ENCODE data around the gene ILDR2.

The ILDR2 gene

GRCh38 chr1:166925810-166926478 lies 49.4 kb downstream of the ILDR2 start:
- no peak overlapping the region for H3K4me3 ChIP-seq (ENCODE audit: low read length)
- no peak for TF ChIP-seq CTCF (conservative IDR thresholded peaks at IDR 0.05; ENCODE audit: low read depth, low read length)
- DNase-seq (ENCODE audit: low read depth) = no peak

DNA sequence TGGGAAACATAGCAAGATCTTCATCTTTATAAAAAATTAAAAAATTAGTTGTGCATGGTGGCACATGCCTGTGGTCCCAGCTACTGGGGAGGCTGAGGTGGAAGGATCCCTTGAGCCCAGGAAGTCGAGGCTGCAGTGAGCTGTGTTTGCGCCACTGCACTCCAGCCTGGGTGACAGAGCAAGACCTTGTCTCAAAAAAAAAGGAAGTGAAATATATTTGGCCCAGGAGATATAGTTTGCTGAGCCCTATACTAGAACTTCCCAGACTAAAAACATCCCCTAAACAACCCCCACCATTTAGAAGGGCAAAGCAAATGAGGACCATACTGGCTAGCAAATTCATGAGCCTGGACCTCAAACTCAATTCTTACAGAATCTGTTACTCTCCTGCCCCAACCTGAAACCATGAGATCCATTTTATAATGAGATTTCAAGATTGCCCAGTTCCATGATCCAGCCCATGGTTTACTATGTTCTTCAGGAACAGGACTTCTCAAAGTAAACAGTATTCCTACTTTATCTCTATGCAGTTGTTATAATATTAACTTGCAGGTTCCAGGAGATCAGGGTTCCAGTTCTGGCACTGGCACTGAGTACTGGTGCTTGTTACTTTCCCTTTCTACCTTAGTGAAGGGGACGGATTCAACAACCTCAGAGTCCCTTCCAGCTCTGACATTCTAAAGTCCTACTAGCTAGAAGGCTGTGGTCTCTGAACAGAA lies 50.4 kb downstream of the ILDR2 start:
- no peak overlapping the region for H3K4me3 ChIP-seq (ENCODE audit: low read length)
- no peak for DNase-seq (ENCODE audit: low read depth)
- TF ChIP-seq CTCF (conservative IDR thresholded peaks at IDR 0.05; ENCODE audit: low read depth, low read length) = no peak

- peak overlapping the region; percentile 35 for H3K4me3 ChIP-seq (ENCODE audit: low read length)
- DNase-seq (ENCODE audit: low read depth) = no peak
- TF ChIP-seq CTCF (conservative IDR thresholded peaks at IDR 0.05; ENCODE audit: low read depth, low read length) = no peak
These were observed 54.5 kb downstream of the ILDR2 start for GRCh38 chr1:166920561-166921475.

GRCh38 chr1:166918956-166919316 lies 56.4 kb downstream of the ILDR2 start:
- no peak for DNase-seq (ENCODE audit: low read depth)
- TF ChIP-seq CTCF (conservative IDR thresholded peaks at IDR 0.05; ENCODE audit: low read depth, low read length) = no peak
- H3K4me3 ChIP-seq (ENCODE audit: low read length) = no peak overlapping the region

DNA sequence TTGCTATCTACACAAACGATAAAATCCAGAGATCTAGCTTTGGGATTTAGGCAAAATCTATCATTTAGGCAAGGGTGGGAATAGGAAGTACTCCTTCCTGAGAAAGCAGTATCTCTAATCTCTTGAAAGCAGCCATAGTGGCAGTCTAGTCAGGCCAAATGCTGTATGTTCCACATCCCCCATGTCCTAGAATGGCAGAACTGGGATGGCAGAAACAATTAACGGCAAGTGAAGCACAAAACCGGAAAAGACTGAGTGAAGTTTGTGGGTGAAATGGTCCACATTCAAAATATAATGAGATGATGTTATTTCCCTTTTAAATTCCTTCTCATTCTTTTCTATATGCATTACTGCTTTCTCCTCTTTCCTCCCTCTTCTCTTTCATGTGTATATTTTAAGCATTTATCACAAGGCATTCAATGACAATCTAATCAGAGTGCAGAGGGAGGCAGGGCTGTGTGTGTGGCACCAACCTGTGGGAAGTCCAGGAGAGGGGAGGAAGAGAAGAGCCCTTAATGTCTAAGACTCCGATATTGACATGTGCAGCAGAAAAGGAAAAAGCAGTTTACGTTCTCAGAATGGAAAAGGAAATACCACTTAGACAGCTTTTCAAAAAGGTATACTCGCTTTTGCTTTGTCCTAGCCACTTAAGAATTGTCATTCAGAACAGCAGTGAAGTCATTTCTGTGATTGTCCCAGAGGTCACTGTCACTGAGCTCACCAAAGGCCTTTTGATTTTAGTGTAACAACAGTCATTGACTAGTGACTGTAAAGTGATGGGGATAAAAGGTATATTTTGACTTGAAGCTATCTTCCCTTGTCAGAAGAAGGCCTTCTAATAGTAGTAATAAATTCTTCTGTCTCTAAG lies 57.0 kb downstream of the ILDR2 start:
- no peak overlapping the region for H3K4me3 ChIP-seq (ENCODE audit: low read length)
- TF ChIP-seq CTCF (conservative IDR thresholded peaks at IDR 0.05; ENCODE audit: low read depth, low read length) = no peak
- DNase-seq (ENCODE audit: low read depth) = no peak

- H3K4me3 ChIP-seq (ENCODE audit: low read length) = no peak overlapping the region
- TF ChIP-seq CTCF (conservative IDR thresholded peaks at IDR 0.05; ENCODE audit: low read depth, low read length) = no peak
- no peak for DNase-seq (ENCODE audit: low read depth)
These were observed 59.4 kb downstream of the ILDR2 start for GRCh38 chr1:166915941-166916340.
